KMS-11 (cell line): ENCODE results near the gene RASSF9.

Source experiments
- H2AFZ ChIP-seq: fragments of 200-600 bp; sonication (generic); 2 replicates; pipeline ENCODE4 v1.6.1; 2016; ENCODE audit warnings: antibody characterized with exemption, mixed run types, low read depth
- H3K27ac ChIP-seq: fragments of 200-600 bp; sonication (generic); 2 replicates; pipeline ENCODE4 v1.6.1; 2016; ENCODE audit warnings: mild to moderate bottlenecking, mixed run types
- H3K27me3 ChIP-seq: fragments of 200-600 bp; sonication (generic); 2 replicates; pipeline ENCODE4 v1.6.1; 2017; ENCODE audit warnings: mild to moderate bottlenecking, low read depth, mixed run types, moderate library complexity; ENCODE audit not compliant: insufficient read depth
- H3K36me3 ChIP-seq: fragments of 200-600 bp; sonication (generic); 2 replicates; pipeline ENCODE4 v1.6.1; 2017; ENCODE audit warnings: mild to moderate bottlenecking, mixed run types; ENCODE audit not compliant: insufficient read depth
- H3K4me1 ChIP-seq: fragments of 200-600 bp; sonication (generic); 2 replicates; pipeline ENCODE4 v1.6.1; 2016; ENCODE audit warnings: mild to moderate bottlenecking, low read depth, mixed run types; ENCODE audit not compliant: poor library complexity, severe bottlenecking
- H3K4me2 ChIP-seq: fragments of 200-600 bp; sonication (generic); 2 replicates; pipeline ENCODE4 v1.7.0; 2016; ENCODE audit warnings: mild to moderate bottlenecking, mixed run types
- H3K4me3 ChIP-seq: fragments of 200-600 bp; sonication (generic); IDR thresholded peaks from 2 replicates; pipeline ENCODE4 v1.6.1; 2017; ENCODE audit warnings: low read depth, low read length, mixed read lengths; ENCODE audit not compliant: insufficient read depth
- H3K79me2 ChIP-seq: fragments of 200-600 bp; sonication (generic); 2 replicates; pipeline ENCODE4 v1.6.1; 2016; ENCODE audit warnings: low read depth, mixed run types; ENCODE audit not compliant: insufficient read depth
- H3K9ac ChIP-seq: fragments of 200-600 bp; sonication (generic); 2 replicates; pipeline ENCODE4 v1.6.1; 2016; ENCODE audit warnings: mild to moderate bottlenecking, mixed run types
- H4K20me1 ChIP-seq: fragments of 200-600 bp; sonication (generic); 2 replicates; pipeline ENCODE4 v1.6.1; 2016; ENCODE audit warnings: mild to moderate bottlenecking, mixed run types; ENCODE audit not compliant: insufficient read depth
- TF ChIP-seq, protein P1 (sequence below): fragments of 200-600 bp; sonication (generic); conservative IDR thresholded peaks from 2 replicates; pipeline ENCODE4 v1.6.1; 2017; ENCODE audit warnings: low read depth, mild to moderate bottlenecking, antibody characterized with exemption, low read length, moderate library complexity, mixed read lengths

The RASSF9 gene

GRCh38 chr12:85807730-85808129, 28.5 kb downstream of the RASSF9 start:
- TF ChIP-seq, protein P1, sequence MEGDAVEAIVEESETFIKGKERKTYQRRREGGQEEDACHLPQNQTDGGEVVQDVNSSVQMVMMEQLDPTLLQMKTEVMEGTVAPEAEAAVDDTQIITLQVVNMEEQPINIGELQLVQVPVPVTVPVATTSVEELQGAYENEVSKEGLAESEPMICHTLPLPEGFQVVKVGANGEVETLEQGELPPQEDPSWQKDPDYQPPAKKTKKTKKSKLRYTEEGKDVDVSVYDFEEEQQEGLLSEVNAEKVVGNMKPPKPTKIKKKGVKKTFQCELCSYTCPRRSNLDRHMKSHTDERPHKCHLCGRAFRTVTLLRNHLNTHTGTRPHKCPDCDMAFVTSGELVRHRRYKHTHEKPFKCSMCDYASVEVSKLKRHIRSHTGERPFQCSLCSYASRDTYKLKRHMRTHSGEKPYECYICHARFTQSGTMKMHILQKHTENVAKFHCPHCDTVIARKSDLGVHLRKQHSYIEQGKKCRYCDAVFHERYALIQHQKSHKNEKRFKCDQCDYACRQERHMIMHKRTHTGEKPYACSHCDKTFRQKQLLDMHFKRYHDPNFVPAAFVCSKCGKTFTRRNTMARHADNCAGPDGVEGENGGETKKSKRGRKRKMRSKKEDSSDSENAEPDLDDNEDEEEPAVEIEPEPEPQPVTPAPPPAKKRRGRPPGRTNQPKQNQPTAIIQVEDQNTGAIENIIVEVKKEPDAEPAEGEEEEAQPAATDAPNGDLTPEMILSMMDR, result no peak
- Histone ChIP-seq H3K79me2 (no peaks in the 10 kb centered on the region), H2AFZ (no peak overlapping the region), H3K4me3 (no peak overlapping the region), H3K36me3 (no peaks in the 10 kb centered on the region), H3K27ac (no peak overlapping the region), H4K20me1 (no peaks in the 10 kb centered on the region), H3K4me1 (no peaks in the 10 kb centered on the region), H3K27me3 (no peaks in the 10 kb centered on the region), H3K9ac (no peak overlapping the region), H3K4me2 (no peak overlapping the region)

GRCh38 chr12:85805654-85806053, 30.6 kb downstream of the RASSF9 start:
- no peaks in the 10 kb centered on the region for H4K20me1 ChIP-seq
- H3K27me3 ChIP-seq, result no peaks in the 10 kb centered on the region
- no peak overlapping the region for H3K4me3 ChIP-seq
- H3K4me2 ChIP-seq, result no peak overlapping the region
- no peaks in the 10 kb centered on the region for H3K79me2 ChIP-seq
- no peaks in the 10 kb centered on the region for H3K4me1 ChIP-seq
- TF ChIP-seq, protein P1, result no peak
- no peak overlapping the region for H3K27ac ChIP-seq
- no peaks in the 10 kb centered on the region for H3K36me3 ChIP-seq
- no peak overlapping the region for H3K9ac ChIP-seq
- H2AFZ ChIP-seq, result no peak overlapping the region

DNA sequence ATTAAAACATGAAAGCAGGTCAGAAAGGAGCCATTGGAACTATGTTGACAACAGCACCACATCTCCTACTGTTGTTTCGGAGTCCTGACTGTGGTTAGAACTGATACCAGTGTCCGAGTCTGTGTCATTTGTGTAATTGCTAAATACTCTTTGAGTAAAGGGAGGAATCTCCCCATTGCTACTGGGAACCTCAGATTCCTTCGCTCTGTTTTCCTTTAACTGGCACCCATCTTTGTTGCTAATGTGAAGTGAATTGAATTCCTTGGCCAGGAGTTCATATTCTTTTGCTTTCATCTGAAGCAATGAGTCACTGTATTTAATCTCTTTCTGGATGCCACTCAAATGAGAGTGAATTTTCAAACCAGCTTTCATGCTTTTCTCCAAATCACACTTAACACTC, 31.5 kb downstream of the RASSF9 start:
- H3K27ac ChIP-seq, result no peak overlapping the region
- H4K20me1 ChIP-seq, result no peaks in the 10 kb centered on the region
- TF ChIP-seq, protein P1, result no peak
- H2AFZ ChIP-seq, result no peak overlapping the region
- no peak overlapping the region for H3K4me3 ChIP-seq
- no peaks in the 10 kb centered on the region for H3K4me1 ChIP-seq
- H3K9ac ChIP-seq, result no peak overlapping the region
- H3K27me3 ChIP-seq, result no peaks in the 10 kb centered on the region
- H3K79me2 ChIP-seq, result no peaks in the 10 kb centered on the region
- no peak overlapping the region for H3K4me2 ChIP-seq
- H3K36me3 ChIP-seq, result no peaks in the 10 kb centered on the region

- H2AFZ ChIP-seq, result no peak overlapping the region
- H3K79me2 ChIP-seq, result no peaks in the 10 kb centered on the region
- no peak overlapping the region for H3K4me2 ChIP-seq
- no peaks in the 10 kb centered on the region for H4K20me1 ChIP-seq
- H3K4me1 ChIP-seq, result no peaks in the 10 kb centered on the region
- H3K9ac ChIP-seq, result no peak overlapping the region
- H3K4me3 ChIP-seq, result no peak overlapping the region
- H3K36me3 ChIP-seq, result no peaks in the 10 kb centered on the region
- H3K27ac ChIP-seq, result no peak overlapping the region
- TF ChIP-seq, protein P1, result no peak
- H3K27me3 ChIP-seq, result no peaks in the 10 kb centered on the region
Measured at GRCh38 chr12:85803923-85804322, 32.3 kb downstream of the RASSF9 start.
